NCI-H446 (cell line): ENCODE results near the gene KIF4B.
"Not testable (repeated sequence)": the region's sequence is repeated elsewhere in the genome, so short reads cannot be mapped to it uniquely, and the experiment has no call there.

Source experiments
- DNase-seq, 2 experiments: peaks; one replicate each; lab custom pipeline; 2025; lab: John Stamatoyannopoulos, UW

The KIF4B gene, protein sequence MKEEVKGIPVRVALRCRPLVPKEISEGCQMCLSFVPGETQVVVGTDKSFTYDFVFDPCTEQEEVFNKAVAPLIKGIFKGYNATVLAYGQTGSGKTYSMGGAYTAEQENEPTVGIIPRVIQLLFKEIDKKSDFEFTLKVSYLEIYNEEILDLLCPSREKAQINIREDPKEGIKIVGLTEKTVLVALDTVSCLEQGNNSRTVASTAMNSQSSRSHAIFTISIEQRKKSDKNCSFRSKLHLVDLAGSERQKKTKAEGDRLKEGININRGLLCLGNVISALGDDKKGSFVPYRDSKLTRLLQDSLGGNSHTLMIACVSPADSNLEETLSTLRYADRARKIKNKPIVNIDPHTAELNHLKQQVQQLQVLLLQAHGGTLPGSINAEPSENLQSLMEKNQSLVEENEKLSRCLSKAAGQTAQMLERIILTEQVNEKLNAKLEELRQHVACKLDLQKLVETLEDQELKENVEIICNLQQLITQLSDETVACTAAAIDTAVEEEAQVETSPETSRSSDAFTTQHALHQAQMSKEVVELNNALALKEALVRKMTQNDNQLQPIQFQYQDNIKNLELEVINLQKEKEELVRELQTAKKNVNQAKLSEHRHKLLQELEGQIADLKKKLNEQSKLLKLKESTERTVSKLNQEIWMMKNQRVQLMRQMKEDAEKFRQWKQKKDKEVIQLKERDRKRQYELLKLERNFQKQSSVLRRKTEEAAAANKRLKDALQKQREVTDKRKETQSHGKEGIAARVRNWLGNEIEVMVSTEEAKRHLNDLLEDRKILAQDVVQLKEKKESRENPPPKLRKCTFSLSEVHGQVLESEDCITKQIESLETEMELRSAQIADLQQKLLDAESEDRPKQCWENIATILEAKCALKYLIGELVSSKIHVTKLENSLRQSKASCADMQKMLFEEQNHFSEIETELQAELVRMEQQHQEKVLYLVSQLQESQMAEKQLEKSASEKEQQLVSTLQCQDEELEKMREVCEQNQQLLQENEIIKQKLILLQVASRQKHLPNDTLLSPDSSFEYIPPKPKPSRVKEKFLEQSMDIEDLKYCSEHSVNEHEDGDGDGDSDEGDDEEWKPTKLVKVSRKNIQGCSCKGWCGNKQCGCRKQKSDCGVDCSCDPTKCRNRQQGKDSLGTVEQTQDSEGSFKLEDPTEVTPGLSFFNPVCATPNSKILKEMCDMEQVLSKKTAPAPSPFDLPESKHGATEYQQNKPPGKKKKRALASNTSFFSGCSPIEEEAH

GRCh38 chr5:155013526-155013925, at the start of gene KIF4B:
Gene KIF4B (plus strand): TSS chr5:155013755. CDS start chr5:155013860, 105 bp downstream.
- no peak for DNase-seq

GRCh38 chr5:154966081-154966841, 47.3 kb upstream of the KIF4B start:
- no peak for DNase-seq

DNA sequence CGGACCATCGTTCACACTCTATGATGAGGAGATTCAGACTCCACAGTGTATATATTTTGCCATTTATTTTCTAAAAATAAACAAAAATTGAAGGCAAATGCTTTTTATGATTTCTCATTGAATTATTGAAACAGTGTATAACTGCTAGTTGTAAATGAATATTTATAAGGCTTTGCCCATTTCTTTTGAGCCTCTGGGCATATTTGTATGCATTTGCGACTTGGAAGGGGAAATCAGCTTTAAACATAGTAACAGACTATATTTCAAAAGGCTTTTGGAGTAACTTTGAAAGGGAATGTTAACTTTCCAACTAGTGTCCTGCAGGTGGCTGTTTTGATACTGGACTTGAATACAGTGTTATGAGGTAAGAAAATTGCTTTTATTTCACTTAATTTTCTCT, 46.7 kb upstream of the KIF4B start:
- no peak for DNase-seq

- peak in 1 of 2 experiments; percentile 10 for DNase-seq
Observed at GRCh38 chr5:154967421-154968024, 46.0 kb upstream of the KIF4B start.

GRCh38 chr5:154968953-154969352, 44.6 kb upstream of the KIF4B start:
- no peak for DNase-seq

DNA sequence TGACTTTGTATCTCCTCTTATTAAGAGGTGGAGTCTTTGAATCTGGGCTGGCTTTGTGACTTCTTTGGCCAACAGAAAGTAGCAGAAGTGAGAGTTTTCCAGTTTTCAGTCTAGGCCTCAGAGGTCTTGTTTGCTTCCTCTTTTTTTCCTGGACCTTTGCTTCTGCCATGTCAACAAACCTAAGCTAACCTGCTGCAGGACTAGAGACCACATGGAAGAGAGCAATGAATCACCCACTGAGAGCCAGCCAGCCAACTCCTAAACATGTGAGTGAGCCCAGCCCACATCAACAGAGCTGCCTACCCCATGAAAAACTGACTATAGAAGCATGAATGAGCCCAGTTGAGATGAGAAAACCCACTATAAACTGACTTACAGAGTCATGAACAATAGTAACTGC, 42.8 kb upstream of the KIF4B start:
- no peak for DNase-seq

GRCh38 chr5:154971501-154971900, 42.1 kb upstream of the KIF4B start:
- DNase-seq = no peak

GRCh38 chr5:154972476-154973080, 41.0 kb upstream of the KIF4B start:
- peak in 1 of 2 experiments; percentile 48 for DNase-seq

DNA sequence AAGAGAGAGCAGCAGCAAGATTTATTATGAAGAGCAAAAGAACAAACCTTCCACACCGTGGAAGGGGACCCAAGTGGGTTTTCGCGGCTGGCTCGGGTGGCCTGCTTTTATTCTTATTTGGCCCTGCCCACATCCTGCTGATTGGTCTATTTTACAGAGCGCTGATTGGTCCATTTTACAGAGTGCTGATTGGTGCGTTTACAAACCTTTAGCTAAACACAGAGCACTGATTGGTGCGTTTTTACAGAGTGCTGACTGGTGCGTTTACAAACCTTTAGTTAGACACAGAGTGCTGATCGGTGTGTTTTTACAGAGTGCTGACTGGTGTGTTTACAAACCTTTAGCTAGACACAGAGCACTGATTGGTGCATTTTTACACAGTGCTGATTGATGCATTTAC, 37.5 kb upstream of the KIF4B start:
- not testable (repeated sequence) for DNase-seq

- no peak for DNase-seq
Observed at GRCh38 chr5:154977409-154977808, 36.1 kb upstream of the KIF4B start.

DNA sequence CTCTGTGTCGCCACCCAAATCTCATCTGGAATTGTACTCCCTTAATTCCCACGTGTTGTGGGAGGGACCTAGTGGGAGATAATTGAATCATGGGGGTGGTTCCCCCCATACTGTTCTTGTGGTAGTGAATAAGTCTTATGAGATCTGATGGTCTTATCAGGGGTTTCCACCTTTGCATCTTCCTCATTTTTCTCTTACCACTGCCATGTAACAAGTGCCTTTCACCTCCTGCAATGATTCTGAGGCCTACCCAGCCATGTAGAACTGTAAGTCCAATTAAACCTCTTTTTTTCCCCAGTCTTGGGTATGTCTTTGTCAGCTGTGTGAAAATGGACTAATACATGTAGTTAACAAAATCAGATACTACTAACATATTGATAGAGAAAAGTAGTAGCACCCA, 35.3 kb upstream of the KIF4B start:
- not testable (repeated sequence) for DNase-seq

DNA sequence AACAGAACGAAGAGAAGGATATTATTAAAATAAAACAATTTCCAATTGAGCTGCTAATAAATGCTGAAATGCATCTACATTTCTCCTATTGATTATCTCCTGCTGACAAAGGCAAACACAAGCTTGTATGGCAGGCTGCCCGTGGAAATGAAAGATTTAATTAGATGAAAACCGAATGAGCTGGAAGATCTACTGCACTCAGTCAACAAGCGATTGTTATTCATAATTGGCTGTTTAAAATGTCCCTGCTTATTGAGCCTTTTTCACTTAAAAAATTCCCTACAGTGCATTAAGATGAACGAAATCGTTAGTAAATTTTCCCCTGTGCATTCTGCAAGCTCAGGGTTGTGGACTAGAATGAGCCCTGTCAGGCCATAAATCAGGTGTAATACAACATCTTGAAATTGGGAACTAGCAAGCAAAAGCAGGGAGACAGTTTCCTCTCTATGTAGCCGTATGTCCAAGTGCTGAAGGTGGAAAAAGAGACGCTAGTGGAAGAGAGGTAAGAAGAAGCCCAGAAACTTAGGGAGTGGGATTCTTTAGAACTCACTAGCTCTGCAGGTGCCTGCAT, 28.5 kb upstream of the KIF4B start:
- DNase-seq = peak; percentile 40 to 48

- DNase-seq = no peak
Observed at GRCh38 chr5:154986151-154986550, 27.4 kb upstream of the KIF4B start.

DNA sequence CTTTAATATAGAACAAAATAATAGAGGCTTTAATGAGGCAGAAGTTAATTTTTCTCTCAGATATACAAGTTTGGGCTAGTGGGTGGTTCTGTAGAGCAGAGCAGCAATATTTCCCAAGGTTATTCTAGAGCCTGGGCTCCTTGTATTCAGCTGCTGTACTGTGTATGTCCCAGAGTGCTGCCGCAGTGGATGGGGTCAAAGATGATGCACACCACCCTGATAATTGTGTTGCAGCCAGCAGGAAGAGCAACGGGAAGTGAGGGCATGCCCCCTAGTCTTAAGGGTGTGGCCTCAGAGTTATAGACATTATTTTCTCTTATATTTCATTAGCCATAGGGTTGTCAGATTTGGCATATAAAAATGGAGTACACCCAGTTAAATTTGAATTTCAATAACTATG, 23.9 kb upstream of the KIF4B start:
- no peak for DNase-seq

GRCh38 chr5:154993461-154993860, 20.1 kb upstream of the KIF4B start:
- DNase-seq = no peak

DNA sequence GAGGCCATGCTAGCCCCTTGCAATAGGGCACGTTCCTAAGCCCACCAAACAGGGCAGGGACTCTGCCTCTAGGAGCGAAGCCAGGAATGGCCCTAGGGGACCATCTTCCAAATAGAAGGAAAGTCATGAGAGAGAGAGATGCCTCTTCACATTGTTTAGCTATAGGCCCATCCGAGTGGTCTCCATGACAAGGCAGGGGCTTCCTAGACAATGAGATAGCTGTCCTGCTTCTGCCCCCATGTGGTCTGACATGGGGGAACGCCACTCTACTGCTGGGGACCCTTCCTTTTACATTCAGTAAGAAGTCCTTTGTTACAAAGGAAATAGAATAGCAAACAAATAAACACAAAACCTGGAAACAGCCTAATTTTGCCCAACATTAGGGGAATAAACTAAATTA, 17.9 kb upstream of the KIF4B start:
- DNase-seq = no peak

DNA sequence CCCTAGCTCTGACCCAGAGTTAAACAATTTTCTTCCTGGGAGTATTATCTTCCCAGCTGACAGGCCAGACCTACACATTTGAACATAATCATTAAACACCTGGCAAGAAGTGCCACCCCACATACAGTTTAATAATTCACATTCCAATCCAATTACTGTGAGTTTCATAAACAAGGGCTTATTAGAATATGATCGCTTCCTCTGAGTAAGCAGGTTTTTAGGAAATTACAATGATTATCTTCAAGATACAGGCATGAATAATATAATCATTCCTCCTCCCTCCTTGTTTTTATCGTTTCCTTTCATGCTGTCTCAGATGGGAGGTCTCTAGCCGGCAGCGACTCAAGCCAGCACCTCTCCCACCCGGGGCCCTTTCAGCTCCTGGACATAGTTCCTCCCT, 15.8 kb upstream of the KIF4B start:
- no peak for DNase-seq

DNA sequence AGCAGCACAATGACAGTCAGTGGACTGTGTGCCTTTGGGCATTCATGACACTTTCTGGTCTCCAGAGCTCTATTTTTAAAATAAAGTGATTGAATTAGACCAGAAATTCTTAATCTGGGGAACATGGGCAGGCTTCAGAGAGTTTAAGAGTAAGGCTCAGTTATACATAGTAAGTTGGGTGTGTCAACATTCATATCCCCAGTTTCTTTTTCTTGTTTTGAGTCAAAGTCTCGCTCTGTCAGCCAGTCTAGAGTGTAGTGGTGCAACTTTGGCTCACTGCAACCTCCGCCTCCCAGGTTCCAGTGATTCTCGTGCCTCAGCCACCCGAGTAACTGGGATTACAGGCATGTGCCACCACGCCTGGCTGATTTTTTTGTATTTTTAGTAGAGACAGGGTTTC, 13.7 kb upstream of the KIF4B start:
- no peak for DNase-seq

DNA sequence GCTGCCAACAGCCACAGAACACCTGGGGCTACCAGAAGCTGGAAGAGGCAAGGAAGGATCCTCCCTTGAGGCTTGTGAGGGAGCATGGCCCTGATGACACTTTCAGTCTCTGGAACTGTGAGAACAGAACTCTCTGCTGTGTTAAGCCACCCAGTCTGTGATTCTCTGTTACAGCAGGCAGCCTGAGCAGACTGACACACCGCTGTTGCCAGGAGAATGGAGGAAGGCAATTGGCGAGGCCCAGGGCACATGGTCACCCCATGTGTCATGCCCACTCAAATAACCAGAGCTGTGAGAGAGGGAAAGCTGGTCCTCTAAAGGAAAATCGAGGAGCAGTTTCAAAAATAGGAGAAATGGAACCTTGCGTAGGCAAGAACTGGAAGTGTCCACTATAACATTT, 12.0 kb upstream of the KIF4B start:
- DNase-seq = no peak

- not testable (repeated sequence) for DNase-seq
Observed at GRCh38 chr5:155002722-155003121, 10.8 kb upstream of the KIF4B start.
